H1 (cell line): ENCODE data around the gene FRS2.
"Not testable (repeated sequence)": the region's sequence is repeated elsewhere in the genome, so short reads cannot be mapped to it uniquely, and the experiment has no call there.

Experiments used
- RAD21 ChIP-seq, 2 experiments: IDR thresholded peaks in 1 of 2; conservative IDR thresholded peaks in 1 of 2; 2 replicates each; pipeline ENCODE4 v1.6.1; 2011; ENCODE audit warnings: low read depth in 2 of 2, low read length in 2 of 2, improper control_type of control experiment in 1 of 2, inconsistent platforms in 1 of 2, mild to moderate bottlenecking in 1 of 2, moderate library complexity in 1 of 2
- RFX5 ChIP-seq: IDR thresholded peaks from 2 replicates; pipeline ENCODE4 v1.6.1; 2011; ENCODE audit warnings: low read depth, low read length, improper control_type of control experiment, borderline replicate concordance

GRCh38 chr12:69452598-69453132 is 17.5 kb upstream of the FRS2 start:
- TF ChIP-seq RAD21 (IDR thresholded peaks at IDR 0.05 in 1 of 2, conservative IDR thresholded peaks at IDR 0.05 in 1 of 2; ENCODE audit: low read depth in 2 of 2, low read length in 2 of 2); RFX5: not testable (repeated sequence)
